PC-3 (cell line): ENCODE data around the gene TMEM44.

ENCODE experiments used
- CTCF ChIP-seq: fragments of 300-600 bp; sonication (generic); conservative IDR thresholded peaks from 2 replicates; pipeline ENCODE4 v1.5.1; 2017; ENCODE audit warnings: antibody characterized with exemption, low read depth, mild to moderate bottlenecking, low read length
- EZH2phosphoT487 ChIP-seq: fragments of 300-600 bp; sonication (generic); IDR thresholded peaks from 2 replicates; pipeline ENCODE4 v1.6.1; 2018; ENCODE audit warnings: mild to moderate bottlenecking, antibody characterized with exemption, low read length, borderline replicate concordance

DNA sequence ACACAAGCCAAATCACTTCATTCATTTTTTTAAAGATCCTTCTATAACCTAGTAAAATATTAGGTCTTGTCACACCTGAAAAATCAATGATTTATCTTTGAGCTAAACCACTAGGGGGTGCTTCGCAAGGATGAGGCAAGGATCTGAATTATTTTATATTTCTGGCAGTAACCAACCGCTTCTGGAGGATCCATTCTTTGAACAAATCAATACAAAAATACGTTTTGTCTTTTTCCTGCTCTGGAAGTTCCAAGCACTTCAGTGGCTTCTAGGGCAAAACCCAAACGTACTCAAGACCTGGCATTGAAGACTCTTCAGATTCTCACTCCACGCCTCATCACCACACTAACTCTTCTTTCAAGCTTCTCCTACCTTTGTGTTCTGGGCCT, 38.3 kb upstream of the TMEM44 start:
- TF ChIP-seq CTCF (peak; percentile 89), EZH2phosphoT487 (no peak)
